Glutamatergic neuron (in vitro differentiated cells): ENCODE measurements around the gene PAWR. TPM values are rescaled to one million over a fixed set of nuclear protein-coding genes. Genes with fewer than 3 reads are reported as not detected.
"Not testable (repeated sequence)": the region's sequence is repeated elsewhere in the genome, so short reads cannot be mapped to it uniquely, and the experiment has no call there.

Experiments
- DNase-seq: peaks from one replicate; pipeline ENCODE4 v3.0.0; 2022
- H3K27ac Mint-ChIP-seq: one replicate; pipeline ENCODE4 v1.8.0; 2020; ENCODE audit warnings: mild to moderate bottlenecking, mixed read lengths, inconsistent platforms; ENCODE audit not compliant: unreplicated experiment
- H3K27me3 Mint-ChIP-seq: one replicate; pipeline ENCODE4 v1.8.0; 2020; ENCODE audit warnings: mild to moderate bottlenecking, moderate library complexity, mixed read lengths, inconsistent platforms; ENCODE audit not compliant: unreplicated experiment
- H3K36me3 Mint-ChIP-seq: one replicate; pipeline ENCODE4 v1.8.0; 2020; ENCODE audit warnings: mild to moderate bottlenecking, mixed read lengths, inconsistent platforms; ENCODE audit not compliant: unreplicated experiment
- H3K4me1 Mint-ChIP-seq: one replicate; pipeline ENCODE4 v1.8.0; 2020; ENCODE audit warnings: mild to moderate bottlenecking, low read depth, mixed read lengths, inconsistent platforms; ENCODE audit not compliant: unreplicated experiment
- H3K4me3 Mint-ChIP-seq: one replicate; pipeline ENCODE4 v1.8.0; 2020; ENCODE audit warnings: mild to moderate bottlenecking, mixed read lengths, inconsistent platforms; ENCODE audit not compliant: unreplicated experiment
- H3K9me3 Mint-ChIP-seq: one replicate; pipeline ENCODE4 v1.8.0; 2020; ENCODE audit warnings: mild to moderate bottlenecking, moderate library complexity, mixed read lengths, inconsistent platforms; ENCODE audit not compliant: unreplicated experiment
- total RNA-seq: library from RNA; stranded (reverse); fragmentation: NEBNext Ultra II Directional; extraction: Animal tissue kit (Norgen Biotek cat#: 25700); gene quantifications from one replicate; pipeline ENCODE4 v1.2.1, GENCODE V29; 2021; ENCODE audit not compliant: unreplicated experiment
- TF ChIP-seq, protein P1 (sequence below): fragments of 200-600 bp; sonication (generic); IDR thresholded peaks from one replicate; pipeline ENCODE4 v1.5.0; 2021; ENCODE audit not compliant: partially characterized antibody, unreplicated experiment

Gene PAWR
- total RNA-seq, 1 donor from 2014 or later = 7.0 TPM

DNA sequence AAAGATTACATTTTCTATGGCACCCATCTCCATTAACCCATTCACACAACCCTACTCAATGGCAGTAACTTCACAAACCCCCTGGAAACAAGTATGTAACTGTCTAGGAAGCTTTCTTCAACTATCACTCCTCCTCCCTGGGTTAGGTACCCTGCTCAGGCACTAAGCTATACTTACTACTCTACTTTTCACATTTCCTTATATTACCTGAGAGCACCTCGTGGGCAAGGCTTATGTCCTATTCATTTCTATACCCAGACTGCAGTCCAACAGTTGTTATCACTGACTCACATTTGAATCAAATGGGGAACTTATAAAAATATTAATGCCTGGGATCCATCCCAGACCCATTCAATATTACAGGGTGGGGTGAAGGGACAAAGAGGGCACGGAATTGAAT lies 4.6 kb downstream of the PAWR start:
- Mint-ChIP-seq H3K4me3 (no peak overlapping the region), H3K36me3 (no peaks in the 10 kb centered on the region), H3K9me3 (no peaks in the 10 kb centered on the region), H3K4me1 (no peaks in the 10 kb centered on the region), H3K27me3 (no peaks in the 10 kb centered on the region), H3K27ac (no peak overlapping the region)
- TF ChIP-seq, protein P1, sequence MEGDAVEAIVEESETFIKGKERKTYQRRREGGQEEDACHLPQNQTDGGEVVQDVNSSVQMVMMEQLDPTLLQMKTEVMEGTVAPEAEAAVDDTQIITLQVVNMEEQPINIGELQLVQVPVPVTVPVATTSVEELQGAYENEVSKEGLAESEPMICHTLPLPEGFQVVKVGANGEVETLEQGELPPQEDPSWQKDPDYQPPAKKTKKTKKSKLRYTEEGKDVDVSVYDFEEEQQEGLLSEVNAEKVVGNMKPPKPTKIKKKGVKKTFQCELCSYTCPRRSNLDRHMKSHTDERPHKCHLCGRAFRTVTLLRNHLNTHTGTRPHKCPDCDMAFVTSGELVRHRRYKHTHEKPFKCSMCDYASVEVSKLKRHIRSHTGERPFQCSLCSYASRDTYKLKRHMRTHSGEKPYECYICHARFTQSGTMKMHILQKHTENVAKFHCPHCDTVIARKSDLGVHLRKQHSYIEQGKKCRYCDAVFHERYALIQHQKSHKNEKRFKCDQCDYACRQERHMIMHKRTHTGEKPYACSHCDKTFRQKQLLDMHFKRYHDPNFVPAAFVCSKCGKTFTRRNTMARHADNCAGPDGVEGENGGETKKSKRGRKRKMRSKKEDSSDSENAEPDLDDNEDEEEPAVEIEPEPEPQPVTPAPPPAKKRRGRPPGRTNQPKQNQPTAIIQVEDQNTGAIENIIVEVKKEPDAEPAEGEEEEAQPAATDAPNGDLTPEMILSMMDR = no peak
- DNase-seq = no peak

- no peaks in the 10 kb centered on the region for H3K9me3 Mint-ChIP-seq
- DNase-seq = no peak
- H3K36me3 Mint-ChIP-seq = no peaks in the 10 kb centered on the region
- no peak overlapping the region for H3K4me3 Mint-ChIP-seq
- TF ChIP-seq, protein P1 = no peak
- no peaks in the 10 kb centered on the region for H3K27me3 Mint-ChIP-seq
- no peak overlapping the region for H3K27ac Mint-ChIP-seq
- no peaks in the 10 kb centered on the region for H3K4me1 Mint-ChIP-seq
Observed at GRCh38 chr12:79685068-79685467, 5.7 kb downstream of the PAWR start.

DNA sequence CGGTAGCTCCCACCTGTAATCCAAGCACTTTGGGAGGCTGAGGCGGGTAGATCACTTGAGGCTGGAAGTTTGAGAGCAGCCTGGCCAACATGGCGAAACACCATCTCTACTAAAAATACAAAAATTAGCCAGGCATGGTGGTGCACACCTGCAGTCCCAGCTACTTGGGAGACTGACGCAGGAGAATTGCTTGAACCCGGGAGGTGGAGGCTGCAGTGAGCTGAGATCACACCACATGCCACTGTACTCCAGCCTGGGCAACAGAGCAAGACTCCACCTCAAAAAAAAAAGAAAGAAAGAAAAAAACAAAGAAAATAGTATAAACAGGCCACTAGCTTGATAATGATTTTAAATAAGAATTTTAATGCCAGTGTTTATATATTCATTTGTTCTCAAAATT lies 6.4 kb downstream of the PAWR start:
- H3K4me1 Mint-ChIP-seq, H3K4me3 Mint-ChIP-seq, H3K27me3 Mint-ChIP-seq, H3K27ac Mint-ChIP-seq, H3K36me3 Mint-ChIP-seq, H3K9me3 Mint-ChIP-seq, DNase-seq: not testable (repeated sequence)

DNA sequence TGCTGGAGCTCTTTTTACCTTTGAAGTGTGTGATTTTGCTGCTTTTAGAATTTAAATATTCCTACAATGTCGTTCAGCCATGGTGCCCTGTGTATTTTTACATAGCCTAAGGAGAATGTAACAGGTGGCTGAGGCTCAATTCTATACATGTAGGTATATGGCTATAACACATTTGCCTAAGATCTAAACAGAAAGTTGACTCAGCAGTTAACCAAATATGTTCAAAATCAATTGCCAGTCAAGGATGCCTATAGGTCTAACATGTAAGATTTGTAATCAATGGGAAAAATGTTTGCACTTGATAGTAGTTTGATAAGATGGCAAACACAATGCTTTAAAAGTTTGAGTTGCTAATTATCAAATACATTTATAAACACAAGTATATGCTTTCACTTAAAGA lies 8.2 kb downstream of the PAWR start:
- TF ChIP-seq, protein P1 = no peak
- no peaks in the 10 kb centered on the region for H3K4me1 Mint-ChIP-seq
- no peak for DNase-seq
- no peaks in the 10 kb centered on the region for H3K9me3 Mint-ChIP-seq
- H3K36me3 Mint-ChIP-seq = no peaks in the 10 kb centered on the region
- no peaks in the 10 kb centered on the region for H3K27me3 Mint-ChIP-seq
- H3K4me3 Mint-ChIP-seq = no peak overlapping the region
- H3K27ac Mint-ChIP-seq = no peak overlapping the region

- no peak overlapping the region for H3K27ac Mint-ChIP-seq
- H3K4me1 Mint-ChIP-seq = no peaks in the 10 kb centered on the region
- H3K27me3 Mint-ChIP-seq = no peaks in the 10 kb centered on the region
- no peaks in the 10 kb centered on the region for H3K36me3 Mint-ChIP-seq
- TF ChIP-seq, protein P1 = no peak
- H3K9me3 Mint-ChIP-seq = no peaks in the 10 kb centered on the region
- H3K4me3 Mint-ChIP-seq = no peak overlapping the region
- no peak for DNase-seq
Observed at GRCh38 chr12:79681008-79681590, 9.7 kb downstream of the PAWR start.
